Retinal pigment epithelial cell (primary cell): ENCODE results near the gene KCNN3.

Experiments
- DNase-seq: peaks from one replicate; pipeline ENCODE4 v3.0.0-alpha.2; 2010; ENCODE audit warnings: low read depth
- H3K4me3 ChIP-seq: 2 replicates; pipeline ENCODE4 v1.5.1; 2011; ENCODE audit warnings: mild to moderate bottlenecking, low read length, control low read depth, moderate library complexity
- TF ChIP-seq, protein P1 (sequence below): conservative IDR thresholded peaks from 2 replicates; pipeline ENCODE4 v1.5.1; 2011; ENCODE audit warnings: low read depth, low read length, control low read depth, inconsistent platforms

Gene KCNN3

DNA sequence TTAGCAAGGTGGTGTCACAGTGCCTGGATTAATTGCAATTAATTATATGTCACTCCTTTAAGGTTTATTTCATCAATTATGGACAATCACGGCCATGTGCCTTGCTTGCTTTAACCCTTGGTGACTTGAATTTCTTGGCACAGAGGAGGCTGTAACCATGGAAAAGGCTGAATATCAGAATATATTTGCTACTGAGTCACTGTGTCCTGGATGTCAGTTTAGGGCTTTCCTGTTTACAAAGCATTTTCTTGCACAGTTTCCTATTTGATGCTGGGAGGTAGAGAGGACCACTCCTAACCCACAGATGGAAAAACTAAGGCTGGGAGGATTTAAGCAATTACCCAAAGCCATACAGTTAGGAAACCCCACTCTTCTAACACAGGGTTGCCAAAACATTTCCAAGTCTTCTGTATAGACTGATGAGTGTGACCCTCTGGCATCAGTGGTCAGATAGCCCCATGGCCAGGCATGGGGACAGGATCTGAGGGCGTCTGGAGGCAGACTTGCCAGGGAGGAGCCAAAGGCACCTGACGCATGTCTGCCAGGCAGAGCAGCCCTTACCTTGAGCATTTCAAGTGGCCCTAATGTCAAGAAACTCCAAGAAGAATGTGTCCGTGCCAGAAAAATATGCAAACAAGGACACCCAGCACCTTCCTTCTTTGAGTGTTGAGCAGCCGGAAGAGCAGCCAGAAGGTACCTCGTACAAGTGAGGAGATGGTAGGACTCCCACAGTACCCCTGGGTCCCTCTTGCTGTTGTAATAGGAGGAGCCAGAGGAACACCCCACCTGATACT, 34.4 kb downstream of the KCNN3 start:
- DNase-seq = no peak
- TF ChIP-seq, protein P1, sequence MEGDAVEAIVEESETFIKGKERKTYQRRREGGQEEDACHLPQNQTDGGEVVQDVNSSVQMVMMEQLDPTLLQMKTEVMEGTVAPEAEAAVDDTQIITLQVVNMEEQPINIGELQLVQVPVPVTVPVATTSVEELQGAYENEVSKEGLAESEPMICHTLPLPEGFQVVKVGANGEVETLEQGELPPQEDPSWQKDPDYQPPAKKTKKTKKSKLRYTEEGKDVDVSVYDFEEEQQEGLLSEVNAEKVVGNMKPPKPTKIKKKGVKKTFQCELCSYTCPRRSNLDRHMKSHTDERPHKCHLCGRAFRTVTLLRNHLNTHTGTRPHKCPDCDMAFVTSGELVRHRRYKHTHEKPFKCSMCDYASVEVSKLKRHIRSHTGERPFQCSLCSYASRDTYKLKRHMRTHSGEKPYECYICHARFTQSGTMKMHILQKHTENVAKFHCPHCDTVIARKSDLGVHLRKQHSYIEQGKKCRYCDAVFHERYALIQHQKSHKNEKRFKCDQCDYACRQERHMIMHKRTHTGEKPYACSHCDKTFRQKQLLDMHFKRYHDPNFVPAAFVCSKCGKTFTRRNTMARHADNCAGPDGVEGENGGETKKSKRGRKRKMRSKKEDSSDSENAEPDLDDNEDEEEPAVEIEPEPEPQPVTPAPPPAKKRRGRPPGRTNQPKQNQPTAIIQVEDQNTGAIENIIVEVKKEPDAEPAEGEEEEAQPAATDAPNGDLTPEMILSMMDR = no peak
- H3K4me3 ChIP-seq = no peak overlapping the region

DNA sequence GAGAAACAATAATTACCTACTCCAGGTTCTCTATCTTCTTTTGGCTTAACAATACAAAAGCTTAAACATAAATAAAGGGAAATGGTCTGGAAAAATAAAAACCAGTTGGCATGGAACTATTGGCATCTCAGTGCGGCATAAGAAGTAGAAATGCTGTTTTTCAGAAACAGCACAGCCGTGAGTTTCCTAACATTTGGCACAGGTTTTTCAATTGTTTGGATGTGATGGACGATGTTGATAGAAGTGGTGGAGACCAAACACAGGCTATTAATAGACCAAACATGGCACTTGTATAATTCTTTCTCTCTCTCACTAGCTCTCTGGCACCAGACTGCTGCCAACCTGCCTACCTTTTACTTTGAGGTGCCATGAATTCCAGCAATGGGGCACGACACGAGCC, 36.2 kb downstream of the KCNN3 start:
- DNase-seq = no peak
- TF ChIP-seq, protein P1 = no peak
- no peak overlapping the region for H3K4me3 ChIP-seq

DNA sequence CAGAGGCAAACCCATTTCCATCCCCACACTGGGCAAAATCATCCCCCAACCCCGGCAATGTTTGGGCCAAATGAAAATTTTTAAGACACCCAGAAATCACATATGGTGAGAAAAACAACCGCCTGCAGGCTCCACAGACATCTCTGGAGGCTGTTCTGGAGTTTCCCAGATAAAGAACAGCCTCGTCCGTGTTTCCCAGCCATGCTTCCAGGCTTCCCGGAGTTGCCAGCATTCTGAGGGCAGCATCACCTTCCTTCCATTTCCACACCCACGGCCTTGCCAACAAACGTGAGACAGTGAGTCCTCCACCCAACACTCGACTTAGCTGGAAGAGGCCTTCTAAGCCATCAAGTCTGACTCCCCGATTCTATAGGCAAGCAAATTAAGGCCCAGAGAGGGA, 36.9 kb downstream of the KCNN3 start:
- TF ChIP-seq, protein P1 = no peak
- DNase-seq = no peak
- H3K4me3 ChIP-seq = no peak overlapping the region

DNA sequence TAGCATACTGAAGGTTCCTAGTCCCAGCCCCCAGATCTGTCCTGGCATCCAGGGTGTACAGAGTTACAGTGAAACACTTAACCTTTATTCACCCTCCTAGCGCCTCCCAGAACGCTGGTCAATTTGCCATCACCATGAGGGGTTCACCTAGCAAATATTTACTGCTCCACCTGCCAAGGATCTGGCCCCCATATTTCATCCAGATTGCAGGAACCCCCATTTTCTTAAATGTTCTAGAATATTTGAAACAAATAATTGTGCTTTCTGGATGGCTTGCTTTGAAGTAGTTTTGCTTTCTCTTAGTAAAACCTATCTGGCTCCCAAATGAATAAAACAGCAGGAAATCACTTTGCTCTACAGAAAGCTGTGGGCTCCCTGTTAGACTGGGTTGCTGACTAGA, 37.7 kb downstream of the KCNN3 start:
- H3K4me3 ChIP-seq = no peak overlapping the region
- TF ChIP-seq, protein P1 = no peak
- no peak for DNase-seq

DNA sequence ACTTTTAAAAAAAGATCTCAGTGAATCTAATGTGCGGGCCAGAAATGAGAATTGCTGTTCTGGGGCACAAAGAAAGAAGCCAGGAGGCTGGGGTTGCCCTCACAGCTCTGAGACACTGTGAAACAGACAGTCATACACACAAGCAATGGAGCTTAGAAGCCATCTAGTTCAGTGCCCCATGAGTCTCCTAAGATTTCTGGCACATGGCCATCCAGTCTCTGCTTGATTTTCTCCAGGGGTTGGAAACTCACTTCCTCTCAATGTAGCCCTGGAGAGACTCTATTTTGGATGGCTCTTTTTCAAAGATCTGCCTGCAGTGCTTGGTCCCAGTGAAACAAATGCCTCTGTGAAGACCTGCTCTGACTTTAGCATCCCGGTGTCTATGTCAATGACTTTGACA, 38.6 kb downstream of the KCNN3 start:
- TF ChIP-seq, protein P1 = no peak
- no peak for DNase-seq
- no peak overlapping the region for H3K4me3 ChIP-seq

DNA sequence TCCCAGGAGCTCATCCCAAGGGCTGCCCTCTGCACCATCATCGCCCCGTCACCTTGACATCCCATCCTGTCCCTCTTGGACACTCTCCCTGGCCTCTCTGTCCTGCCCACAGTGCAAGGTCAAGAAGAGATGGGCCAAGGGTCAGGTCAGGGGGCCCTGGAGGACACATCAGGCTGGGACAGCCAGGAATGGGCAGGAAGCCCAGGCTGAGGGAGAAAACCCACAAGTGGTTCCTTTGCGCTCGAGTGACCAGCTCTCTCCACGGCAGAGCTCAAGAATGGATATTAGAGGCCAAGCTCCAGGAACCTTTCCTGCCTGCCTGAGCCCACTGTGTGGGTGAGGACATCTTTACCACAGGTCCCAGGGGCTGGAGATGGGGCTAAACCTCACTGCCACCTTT, 41.0 kb downstream of the KCNN3 start:
- no peak for DNase-seq
- TF ChIP-seq, protein P1 = no peak
- no peak overlapping the region for H3K4me3 ChIP-seq
